Measurements from ENCODE around the gene PRDM16.

DNA sequence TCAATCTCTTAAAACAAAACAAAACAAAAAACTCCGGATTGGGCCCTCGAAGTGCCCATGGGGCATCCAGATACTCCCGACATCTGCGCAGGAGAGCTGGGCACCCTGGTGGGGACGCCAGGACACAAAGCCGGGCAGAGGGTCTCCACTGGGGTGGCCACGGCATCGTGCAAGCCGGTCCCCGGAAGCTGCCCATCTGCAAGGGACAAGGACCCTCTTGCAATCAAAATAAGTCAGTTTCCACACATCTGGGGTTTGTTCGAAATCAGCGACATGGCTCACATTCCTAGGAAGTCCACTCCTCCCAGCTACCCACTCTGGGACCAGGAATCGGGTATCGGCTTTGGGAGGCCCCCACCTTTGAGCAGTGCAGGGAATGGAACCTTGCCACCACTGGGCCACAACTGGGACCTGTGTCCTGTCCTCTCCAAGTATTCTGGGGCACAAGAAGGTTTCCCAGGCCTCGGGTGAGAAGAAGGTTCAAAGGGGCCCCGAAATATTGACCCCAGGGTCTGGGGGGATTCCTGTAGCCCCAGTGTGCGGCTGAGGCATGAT, 4.6 kb upstream of the PRDM16 start:
- no peak for TF ChIP-seq CTCF (IDR thresholded peaks at IDR 0.05)
- no peak for TF ChIP-seq POLR2A (IDR thresholded peaks at IDR 0.05)
